Prostate gland (tissue), 2 donors: ENCODE measurements around the gene ARPP19.
"Not testable (repeated sequence)": the region's sequence is repeated elsewhere in the genome, so short reads cannot be mapped to it uniquely, and the experiment has no call there.

Source experiments
- POLR2A ChIP-seq: fragments of 450-650 bp; IDR thresholded peaks from one replicate; pipeline ENCODE4 v1.6.1; 2016; ENCODE audit warnings: antibody characterized with exemption, mild to moderate bottlenecking
- POLR2AphosphoS5 ChIP-seq: sonication (generic); formaldehyde crosslinking; IDR thresholded peaks from one replicate; pipeline ENCODE4 v1.6.1; 2017; ENCODE audit warnings: antibody characterized with exemption
- TF ChIP-seq, protein P1 (sequence below), 4 experiments: fragments of 200-600 bp in 2 of 4; fragments of 450-650 bp in 2 of 4; sonication (generic) in 2 of 4; IDR thresholded peaks; 1 replicate in 3 of 4; 2 replicates in 1 of 4; pipeline ENCODE4 v1.5.1; 2016 to 2019; ENCODE audit warnings: antibody characterized with exemption in 4 of 4, mild to moderate bottlenecking in 2 of 4, moderate library complexity in 2 of 4

DNA sequence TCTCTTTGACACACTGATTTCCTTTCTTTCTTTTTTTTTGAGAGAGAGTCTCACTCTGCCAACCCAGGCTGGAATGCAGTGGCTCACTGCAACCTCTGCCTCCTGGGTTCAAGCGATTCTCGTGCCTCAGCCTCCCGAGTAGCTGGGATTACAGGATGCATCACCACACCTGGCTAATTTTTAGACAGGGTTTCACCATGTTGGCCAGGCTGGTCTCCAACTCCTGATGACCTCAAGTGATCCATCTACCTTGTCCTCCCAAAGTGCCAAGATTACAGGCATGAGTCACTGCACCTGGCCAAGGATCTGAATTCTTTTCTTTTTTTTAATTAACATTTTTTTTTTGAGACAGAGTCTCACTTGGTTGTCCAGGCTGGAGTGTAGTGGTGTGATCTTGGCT lies 5.8 kb upstream of the ARPP19 start:
- TF ChIP-seq, protein P1, sequence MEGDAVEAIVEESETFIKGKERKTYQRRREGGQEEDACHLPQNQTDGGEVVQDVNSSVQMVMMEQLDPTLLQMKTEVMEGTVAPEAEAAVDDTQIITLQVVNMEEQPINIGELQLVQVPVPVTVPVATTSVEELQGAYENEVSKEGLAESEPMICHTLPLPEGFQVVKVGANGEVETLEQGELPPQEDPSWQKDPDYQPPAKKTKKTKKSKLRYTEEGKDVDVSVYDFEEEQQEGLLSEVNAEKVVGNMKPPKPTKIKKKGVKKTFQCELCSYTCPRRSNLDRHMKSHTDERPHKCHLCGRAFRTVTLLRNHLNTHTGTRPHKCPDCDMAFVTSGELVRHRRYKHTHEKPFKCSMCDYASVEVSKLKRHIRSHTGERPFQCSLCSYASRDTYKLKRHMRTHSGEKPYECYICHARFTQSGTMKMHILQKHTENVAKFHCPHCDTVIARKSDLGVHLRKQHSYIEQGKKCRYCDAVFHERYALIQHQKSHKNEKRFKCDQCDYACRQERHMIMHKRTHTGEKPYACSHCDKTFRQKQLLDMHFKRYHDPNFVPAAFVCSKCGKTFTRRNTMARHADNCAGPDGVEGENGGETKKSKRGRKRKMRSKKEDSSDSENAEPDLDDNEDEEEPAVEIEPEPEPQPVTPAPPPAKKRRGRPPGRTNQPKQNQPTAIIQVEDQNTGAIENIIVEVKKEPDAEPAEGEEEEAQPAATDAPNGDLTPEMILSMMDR (IDR thresholded peaks at IDR 0.05): not testable (repeated sequence)
- not testable (repeated sequence) for TF ChIP-seq POLR2A, POLR2AphosphoS5
